Left lung (tissue), 10 donors: ENCODE measurements around the gene LACC1. TPM values are rescaled to one million over a fixed set of nuclear protein-coding genes. Genes with fewer than 3 reads are reported as not detected.

Source experiments
- ATAC-seq: fragments of 200-7000 bp; cut with Tn5 transposase; one replicate; pipeline ENCODE4 v1.9.1; 2020; ENCODE audit warnings: moderate library complexity
- DNase-seq, 4 donors: peaks; one replicate each; pipeline ENCODE4 v3.0.0-alpha.2; 2013 to 2020
- H3K27ac ChIP-seq, 2 donors: fragments of 200-600 bp; sonication (generic) in 1 of 2; one replicate each; pipeline versions ENCODE4 v1.5.0 to v1.8.0; 2020 to 2021
- H3K27me3 ChIP-seq, 2 donors: fragments of 200-600 bp; sonication (generic) in 1 of 2; one replicate each; pipeline versions ENCODE4 v1.5.0 to v1.8.0; 2020 to 2021
- H3K36me3 ChIP-seq, 2 donors: fragments of 200-600 bp; sonication (generic) in 1 of 2; one replicate each; pipeline versions ENCODE4 v1.5.0 to v1.8.0; 2020 to 2021
- H3K4me1 ChIP-seq, 2 donors: fragments of 200-600 bp; one replicate each; pipeline ENCODE4 v1.8.0; 2021
- H3K4me3 ChIP-seq, 2 donors: fragments of 200-600 bp; sonication (generic) in 1 of 2; one replicate each; pipeline versions ENCODE4 v1.5.0 to v1.8.0; 2020 to 2021; ENCODE audit warnings: mild to moderate bottlenecking in 1 of 2
- H3K9me3 ChIP-seq, 2 donors: fragments of 200-600 bp; sonication (generic) in 1 of 2; one replicate each; pipeline versions ENCODE4 v1.5.0 to v1.8.0; 2020 to 2021
- CTCF ChIP-seq, 2 donors: fragments of 200-600 bp; sonication (generic) in 1 of 2; IDR thresholded peaks; one replicate each; pipeline versions ENCODE4 v1.5.0 to v1.8.0; 2021; ENCODE audit warnings: antibody characterized with exemption in 2 of 2
- intact Hi-C, 2 donors: fragments of 100-400 bp; cut with DNase I; formaldehyde crosslinking; loops; one replicate each; pipeline versions ENCODE4 v1.11.2 to v1.14.2; 2022
- polyA plus RNA-seq, 6 donors: library from polyadenylated mRNA; unstranded; fragments of 120-200 nt; gene quantifications; one replicate each; pipeline ENCODE4 v1.2.1, GENCODE V29; 2013; ENCODE audit not compliant: insufficient read length in 6 of 6
- total RNA-seq, 2 donors: library from RNA; stranded (reverse); fragmentation: NEBNext Ultra II Directional; extraction: Animal tissue kit (Norgen Biotek cat#: 25700); gene quantifications; one replicate each; pipeline ENCODE4 v1.2.1, GENCODE V29; 2021
- donor health status: DM: no; HTN: yes; CAD: no.
- donor health status: DM: no; HTN: no; CAD: no.

The LACC1 gene
- total and polyA plus RNA-seq, 8 donors: 3.7 to 21.8 (median 4.4) TPM

GRCh38 chr13:43924549-43925245 lies 45.0 kb downstream of the LACC1 start:
- Histone ChIP-seq H3K4me1 (no peaks in the 10 kb centered on the region), H3K27me3 (peaks cover 8 to 51% of the 10 kb centered on the region in 2 donors), H3K36me3 (no peaks in the 10 kb centered on the region), H3K27ac (no peak overlapping the region), H3K4me3 (no peak overlapping the region), H3K9me3 (no peaks in the 10 kb centered on the region)
- DNase-seq (no peak), ATAC-seq (peak; percentile 18)
- no peak for TF ChIP-seq CTCF (IDR thresholded peaks at IDR 0.05)
- intact Hi-C loops: no loop called here

- intact Hi-C loops: no loop called here
- no peak overlapping the region for H3K27ac ChIP-seq
- DNase-seq (no peak), ATAC-seq (no peak)
- H3K27me3 ChIP-seq: peaks cover 0 to 25% of the 10 kb centered on the region in 2 donors
- H3K36me3 ChIP-seq: no peaks in the 10 kb centered on the region
- H3K9me3 ChIP-seq: peaks cover 0 to 9% of the 10 kb centered on the region in 2 donors
- no peaks in the 10 kb centered on the region for H3K4me1 ChIP-seq
- no peak for TF ChIP-seq CTCF (IDR thresholded peaks at IDR 0.05)
- no peak overlapping the region for H3K4me3 ChIP-seq
These were observed 50.2 kb downstream of the LACC1 start for GRCh38 chr13:43929947-43930346.

DNA sequence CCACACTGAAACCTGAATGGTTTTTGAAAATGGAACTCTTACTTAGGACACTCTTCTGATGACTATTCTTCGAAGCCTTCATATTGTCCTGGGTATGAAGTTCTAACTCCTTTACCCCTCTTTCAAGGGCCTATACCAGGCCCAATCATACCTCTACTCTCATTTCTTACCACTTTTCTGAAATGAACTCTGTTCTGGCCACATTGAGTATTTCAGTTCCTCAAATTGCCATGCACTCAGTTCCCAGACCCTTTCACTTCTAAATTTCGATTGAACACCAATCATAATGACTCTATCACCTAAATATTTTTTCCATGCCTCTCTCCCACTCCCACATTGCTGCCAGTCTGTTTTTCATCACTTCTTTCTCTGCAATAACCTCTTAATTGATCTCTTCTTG lies 53.7 kb downstream of the LACC1 start:
- Histone ChIP-seq H3K4me3 (no peak overlapping the region), H3K9me3 (peaks cover 0 to 9% of the 10 kb centered on the region in 2 donors), H3K4me1 (no peaks in the 10 kb centered on the region), H3K36me3 (no peaks in the 10 kb centered on the region), H3K27me3 (peaks cover 0 to 11% of the 10 kb centered on the region in 2 donors), H3K27ac (no peak overlapping the region)
- ATAC-seq (no peak), DNase-seq (no peak)
- intact Hi-C loops: no loop called here
- TF ChIP-seq CTCF (IDR thresholded peaks at IDR 0.05): no peak

- intact Hi-C loops: no loop called here
- Histone ChIP-seq H3K4me1 (no peaks in the 10 kb centered on the region), H3K4me3 (no peak overlapping the region), H3K27ac (no peak overlapping the region), H3K27me3 (peaks cover 0 to 11% of the 10 kb centered on the region in 2 donors), H3K36me3 (no peaks in the 10 kb centered on the region), H3K9me3 (peaks cover 0 to 9% of the 10 kb centered on the region in 2 donors)
- peak; percentile 74 for ATAC-seq
- TF ChIP-seq CTCF (IDR thresholded peaks at IDR 0.05): no peak
- DNase-seq: no peak
These were observed 54.6 kb downstream of the LACC1 start for GRCh38 chr13:43934273-43934672.

DNA sequence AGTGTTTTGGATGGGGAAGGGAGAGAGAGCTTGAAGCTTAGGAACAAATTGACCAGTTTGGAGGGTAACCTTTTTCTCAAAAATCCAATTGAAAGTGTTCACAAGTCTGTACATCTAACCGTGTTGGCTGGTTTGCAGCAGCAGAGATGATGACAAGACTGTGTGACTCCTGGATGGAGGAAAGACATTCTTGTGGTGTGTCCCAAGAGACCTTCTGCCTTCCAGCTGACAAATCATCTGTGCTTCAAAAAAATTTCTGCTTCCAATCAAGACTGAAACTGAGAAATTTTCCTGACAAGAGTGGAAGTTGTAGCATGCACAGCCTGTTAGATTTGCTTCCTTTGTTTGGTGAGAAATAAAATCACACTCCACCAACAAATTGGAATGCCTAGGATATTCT lies 56.2 kb downstream of the LACC1 start:
- H3K4me1 ChIP-seq: no peaks in the 10 kb centered on the region
- H3K9me3 ChIP-seq: peaks cover 0 to 7% of the 10 kb centered on the region in 2 donors
- no peak for ATAC-seq
- H3K27me3 ChIP-seq: peaks cover 0 to 11% of the 10 kb centered on the region in 2 donors
- no peak overlapping the region for H3K27ac ChIP-seq
- H3K4me3 ChIP-seq: no peak overlapping the region
- no peak for DNase-seq
- intact Hi-C loops: no loop called here
- no peaks in the 10 kb centered on the region for H3K36me3 ChIP-seq
- TF ChIP-seq CTCF (IDR thresholded peaks at IDR 0.05): no peak
